GM18873 (cell line): Measurements from ENCODE around the gene MAML3.

ENCODE experiments used
- ATAC-seq: cut with Tn5 transposase; IDR thresholded peaks from one replicate; pipeline ENCODE4 v1.9.1; 2021; ENCODE audit warnings: mild to moderate bottlenecking, moderate library complexity, moderate number of reproducible peaks; ENCODE audit not compliant: unreplicated experiment, low FRiP score

Gene MAML3

GRCh38 chr4:139802931-139803330 lies 351.1 kb downstream of the MAML3 start:
- ATAC-seq = no peak

DNA sequence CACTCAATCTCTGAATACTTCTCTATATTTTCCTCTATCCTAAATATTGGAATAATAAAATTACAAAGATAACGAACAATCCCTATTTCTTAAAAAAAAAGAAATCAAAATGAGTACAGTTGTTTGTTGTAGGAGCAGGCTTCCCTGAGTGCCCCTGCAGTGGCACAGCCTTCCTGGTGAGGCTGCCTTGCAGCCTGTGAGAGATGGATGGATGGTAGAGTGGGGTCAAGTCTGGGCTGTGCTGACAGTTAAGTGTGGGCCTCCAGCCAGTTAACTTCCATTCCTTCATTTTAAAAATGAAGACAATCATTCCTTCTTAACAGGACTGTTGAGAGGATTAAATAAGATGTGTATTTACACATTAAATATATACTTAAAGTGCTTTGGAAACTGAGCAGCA lies 351.5 kb downstream of the MAML3 start:
- ATAC-seq = no peak

DNA sequence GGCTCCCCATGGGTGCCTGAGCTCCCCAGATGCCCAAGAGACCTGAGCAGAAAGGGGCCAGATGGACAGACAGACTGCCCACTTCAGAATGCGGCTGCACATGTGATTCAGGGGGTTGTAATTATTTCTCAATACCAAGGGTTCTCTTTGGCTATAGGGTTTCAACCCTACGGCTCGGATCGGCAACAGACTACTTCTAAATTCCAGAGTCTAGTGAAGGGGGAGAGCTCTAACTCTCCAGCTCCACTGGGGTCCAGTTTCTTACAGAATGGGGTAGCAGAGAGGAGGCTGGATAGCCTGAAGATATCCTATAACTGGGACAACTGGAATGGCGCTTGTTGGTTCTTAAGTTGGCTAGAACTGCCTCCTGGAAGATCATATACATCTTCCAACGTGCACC lies 352.1 kb downstream of the MAML3 start:
- ATAC-seq = no peak

- ATAC-seq = no peak
Observed at GRCh38 chr4:139800082-139800481, 353.9 kb downstream of the MAML3 start.

DNA sequence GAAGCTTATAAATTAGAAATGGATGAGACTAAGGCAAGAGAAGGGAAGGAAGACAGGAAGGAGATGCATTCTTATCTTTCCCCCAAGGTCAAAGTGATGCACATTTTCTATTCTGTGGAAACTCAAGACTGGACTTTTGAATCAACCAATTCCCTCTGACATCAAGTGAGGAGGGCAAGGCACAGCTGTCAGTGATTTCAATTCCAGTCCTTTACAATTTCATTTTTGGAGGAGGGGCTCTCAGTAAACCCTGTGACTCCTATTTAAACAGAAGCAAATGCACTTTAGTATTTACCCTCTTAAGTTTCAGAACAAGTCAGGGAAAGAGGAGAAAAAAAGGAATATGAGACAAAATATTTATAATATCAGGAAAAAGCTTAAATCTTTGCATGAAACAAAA lies 354.4 kb downstream of the MAML3 start:
- no peak for ATAC-seq

- no peak for ATAC-seq
Observed at GRCh38 chr4:139798456-139798855, 355.5 kb downstream of the MAML3 start.

GRCh38 chr4:139797287-139797686 lies 356.7 kb downstream of the MAML3 start:
- no peak for ATAC-seq

- ATAC-seq = no peak
Observed at GRCh38 chr4:139795527-139796314, 358.3 kb downstream of the MAML3 start.

- ATAC-seq = no peak
Observed at GRCh38 chr4:139794158-139794954, 359.6 kb downstream of the MAML3 start.

DNA sequence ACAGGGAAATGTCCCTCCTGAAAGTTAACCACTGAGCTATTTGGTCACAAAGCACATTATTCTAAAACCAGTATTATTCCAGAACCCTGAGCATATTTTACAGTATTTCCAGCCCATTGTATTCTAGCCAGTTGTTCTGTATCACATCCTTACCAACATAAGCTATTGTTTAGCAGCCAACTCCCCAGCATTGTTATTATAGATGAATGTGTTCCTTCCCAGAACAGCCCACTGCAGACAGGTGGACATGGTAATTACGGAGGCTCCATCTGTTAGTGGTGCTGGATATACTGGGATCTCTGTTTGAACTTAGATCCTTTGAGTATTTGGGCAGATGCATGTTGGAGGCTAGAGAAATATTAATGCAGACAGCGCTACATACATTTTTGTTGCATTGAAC lies 362.3 kb downstream of the MAML3 start:
- no peak for ATAC-seq

DNA sequence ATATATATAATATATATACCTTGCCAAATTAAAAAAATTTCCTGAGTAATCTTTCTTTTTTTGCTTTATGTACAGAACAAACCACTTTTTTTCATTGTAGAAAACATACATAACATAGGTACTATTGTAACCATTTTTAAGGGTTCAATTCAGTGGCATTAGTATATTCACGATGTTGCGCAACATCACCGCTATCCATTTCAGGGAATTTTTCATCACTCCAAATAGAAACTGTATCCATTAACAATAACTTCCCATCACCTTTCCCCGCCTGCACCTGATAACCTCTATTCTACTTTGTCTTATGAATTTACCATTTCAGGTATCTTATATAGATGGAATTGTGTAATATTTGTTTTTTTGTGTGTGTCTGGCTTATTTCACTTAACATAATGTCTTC lies 363.7 kb downstream of the MAML3 start:
- ATAC-seq = no peak

DNA sequence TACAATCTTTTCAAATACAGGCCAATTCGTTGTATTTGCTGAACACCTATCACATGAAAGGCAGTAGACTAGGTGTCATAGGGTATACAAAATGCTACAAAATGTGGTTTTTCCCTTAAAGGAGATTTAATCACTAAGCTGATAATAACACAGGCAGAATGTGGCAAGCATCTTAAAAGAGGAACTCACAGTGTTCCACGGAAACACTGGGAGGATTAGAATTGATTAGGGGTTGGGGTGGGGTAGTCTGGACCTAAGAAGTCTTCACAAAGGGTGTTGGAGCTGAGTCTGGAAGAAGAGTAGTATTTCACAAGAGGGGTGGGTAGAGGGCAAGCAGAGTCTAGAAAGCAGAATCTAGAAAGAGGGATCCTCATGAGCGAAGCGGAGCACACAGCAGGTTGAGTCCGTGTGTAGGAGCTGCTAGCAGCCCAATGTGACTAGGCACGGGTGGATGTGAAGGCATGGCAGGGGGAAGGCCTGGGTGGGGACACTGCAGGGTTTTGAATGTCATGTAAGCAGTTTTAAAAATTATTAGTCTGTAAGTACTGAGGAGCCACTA lies 364.8 kb downstream of the MAML3 start:
- ATAC-seq = no peak

GRCh38 chr4:139786494-139787354 lies 367.3 kb downstream of the MAML3 start:
- ATAC-seq = no peak

- ATAC-seq = no peak
Observed at GRCh38 chr4:139785356-139785755, 368.6 kb downstream of the MAML3 start.

- no peak for ATAC-seq
Observed at GRCh38 chr4:139783741-139784484, 370.1 kb downstream of the MAML3 start.

- ATAC-seq = no peak
Observed at GRCh38 chr4:139782926-139783522, 371.0 kb downstream of the MAML3 start.

GRCh38 chr4:139781066-139781465 lies 372.9 kb downstream of the MAML3 start:
- ATAC-seq = no peak

- ATAC-seq = no peak
Observed at GRCh38 chr4:139779691-139780090, 374.3 kb downstream of the MAML3 start.

- no peak for ATAC-seq
Observed at GRCh38 chr4:139777757-139778156, 376.2 kb downstream of the MAML3 start.
